IMR-90 (cell line): ENCODE data around the gene COL25A1. TPM values are rescaled to one million over a fixed set of nuclear protein-coding genes. Genes with fewer than 3 reads are reported as not detected.

ENCODE experiments used
- ATAC-seq: fragments of 200-7000 bp; cut with Tn5 transposase; 2 replicates; pipeline ENCODE4 v1.9.1; 2020; ENCODE audit warnings: low read depth, mild to moderate bottlenecking, moderate library complexity
- BruUV-seq: library from RNA; stranded (reverse); fragments of 400-500 nt; replicated peaks from 2 replicates; lab custom pipeline; 2021; lab: Mats Ljungman, UMichigan
- CTCF ChIA-PET: fragments of 300-600 bp; formaldehyde crosslinking; extraction: SDS; loops from one replicate; lab custom pipeline; 2021; ENCODE audit warnings: antibody characterized with exemption; lab: Yijun Ruan, JAX
- POLR2A ChIA-PET: fragments of 300-600 bp; sonication (Branson Sonifier 250); formaldehyde crosslinking; loops from one replicate; lab custom pipeline; 2022; ENCODE audit warnings: antibody characterized with exemption; ENCODE audit not compliant: unreplicated experiment; lab: Charles Lee
- DNase-seq: peaks from one replicate; pipeline ENCODE4 v3.0.0; 2013
- H2AFZ ChIP-seq: replicated peaks from 2 replicates; pipeline ENCODE3; 2013; ENCODE audit warnings: low read length, mild to moderate bottlenecking; ENCODE audit not compliant: poor library complexity
- H2AK5ac ChIP-seq: 2 replicates; pipeline ENCODE4 v1.6.1; 2013; ENCODE audit warnings: low read depth, low read length, inconsistent platforms
- H2AK9ac ChIP-seq: replicated peaks from 2 replicates; pipeline ENCODE3; 2013; ENCODE audit warnings: mild to moderate bottlenecking, low read depth, low read length, moderate library complexity; ENCODE audit not compliant: poor library complexity
- H2BK120ac ChIP-seq: 2 replicates; pipeline ENCODE4 v1.6.1; 2013; ENCODE audit warnings: low read depth, low read length, inconsistent platforms
- H2BK15ac ChIP-seq: 3 replicates; pipeline ENCODE4 v1.6.1; 2013; ENCODE audit warnings: low read depth, low read length, inconsistent platforms
- H2BK20ac ChIP-seq: 2 replicates; pipeline ENCODE4 v1.6.1; 2013; ENCODE audit warnings: low read depth, mild to moderate bottlenecking, inconsistent platforms, low read length, moderate library complexity
- H2BK5ac ChIP-seq: 2 replicates; pipeline ENCODE4 v1.6.1; 2013; ENCODE audit warnings: mild to moderate bottlenecking, low read depth, low read length, inconsistent platforms; ENCODE audit not compliant: poor library complexity, severe bottlenecking
- H3K14ac ChIP-seq: replicated peaks from 2 replicates; pipeline ENCODE4 v1.6.1; 2013; ENCODE audit warnings: low read depth, low read length, inconsistent platforms
- H3K18ac ChIP-seq: 2 replicates; pipeline ENCODE4 v1.6.1; 2013; ENCODE audit warnings: low read depth, low read length, control low read depth
- H3K23ac ChIP-seq: 2 replicates; pipeline ENCODE4 v1.6.1; 2013; ENCODE audit warnings: low read depth, low read length, inconsistent platforms
- H3K27ac ChIP-seq: 2 replicates; pipeline ENCODE4 v1.5.1; 2013; ENCODE audit warnings: mild to moderate bottlenecking, control low read depth, low read length; ENCODE audit not compliant: insufficient read depth
- H3K27me3 ChIP-seq: 2 replicates; pipeline ENCODE4 v1.6.1; 2013; ENCODE audit warnings: low read length; ENCODE audit not compliant: control insufficient read depth, insufficient read depth
- H3K36me3 ChIP-seq: 2 replicates; pipeline ENCODE4 v1.6.1; 2013; ENCODE audit warnings: low read length, mixed read lengths; ENCODE audit not compliant: control insufficient read depth, insufficient read depth
- H3K4ac ChIP-seq: 2 replicates; pipeline ENCODE4 v1.6.1; 2013; ENCODE audit warnings: low read depth, low read length, inconsistent platforms
- H3K4me1 ChIP-seq: 2 replicates; pipeline ENCODE4 v1.6.1; 2013; ENCODE audit warnings: low read length, mixed read lengths; ENCODE audit not compliant: control insufficient read depth, insufficient read depth
- H3K4me2 ChIP-seq: 2 replicates; pipeline ENCODE4 v1.6.1; 2013; ENCODE audit warnings: low read depth, mild to moderate bottlenecking, control low read depth, low read length, moderate library complexity
- H3K4me3 ChIP-seq: 2 replicates; pipeline ENCODE4 v1.5.1; 2013; ENCODE audit warnings: low read depth, mild to moderate bottlenecking, control low read depth, low read length, moderate library complexity; ENCODE audit not compliant: insufficient read depth
- H3K56ac ChIP-seq: 2 replicates; pipeline ENCODE4 v1.6.1; 2013; ENCODE audit warnings: low read length, inconsistent platforms; ENCODE audit not compliant: insufficient read depth; ENCODE audit errors: extremely low read depth
- H3K79me1 ChIP-seq, 2 experiments: 2 replicates each; pipeline ENCODE4 v1.6.1; 2013; ENCODE audit warnings: low read length in 2 of 2, inconsistent platforms in 1 of 2, low read depth in 1 of 2
- H3K9ac ChIP-seq: 2 replicates; pipeline ENCODE4 v1.6.1; 2013; ENCODE audit warnings: low read depth, low read length, control low read depth
- H3K9me1 ChIP-seq: 2 replicates; pipeline ENCODE4 v1.6.1; 2013; ENCODE audit warnings: low read length, inconsistent platforms; ENCODE audit not compliant: insufficient read depth
- H3K9me3 ChIP-seq: 2 replicates; pipeline ENCODE4 v1.6.1; 2013; ENCODE audit warnings: low read length; ENCODE audit not compliant: control insufficient read depth, insufficient read depth
- H4K20me1 ChIP-seq: 2 replicates; pipeline ENCODE4 v1.6.1; 2013; ENCODE audit warnings: low read length, inconsistent platforms; ENCODE audit not compliant: insufficient read depth
- H4K5ac ChIP-seq: 2 replicates; pipeline ENCODE4 v1.6.1; 2013; ENCODE audit warnings: mild to moderate bottlenecking, low read depth, low read length, control low read depth
- H4K8ac ChIP-seq, 2 experiments: 2 replicates each; pipeline ENCODE4 v1.6.1; 2013; ENCODE audit warnings: low read depth in 2 of 2, low read length in 2 of 2, control low read depth in 1 of 2, inconsistent platforms in 1 of 2
- H4K91ac ChIP-seq: 2 replicates; pipeline ENCODE4 v1.6.1; 2013; ENCODE audit warnings: low read depth, low read length, inconsistent platforms; ENCODE audit not compliant: insufficient read depth
- BHLHE40 ChIP-seq: fragments of 150-350 bp; IDR thresholded peaks from 2 replicates; pipeline ENCODE4 v1.6.1; 2016; ENCODE audit warnings: mild to moderate bottlenecking, low read depth, low read length
- CEBPB ChIP-seq: IDR thresholded peaks from 2 replicates; pipeline ENCODE4 v1.6.1; 2012; ENCODE audit warnings: low read depth, low read length, improper control_type of control experiment
- FOS ChIP-seq: fragments of 150-350 bp; IDR thresholded peaks from 2 replicates; pipeline ENCODE4 v1.6.1; 2016; ENCODE audit warnings: low read depth, low read length
- MAFK ChIP-seq: IDR thresholded peaks from 2 replicates; pipeline ENCODE4 v1.6.1; 2012; ENCODE audit warnings: low read depth, low read length, improper control_type of control experiment
- MXI1 ChIP-seq: IDR thresholded peaks from 2 replicates; pipeline ENCODE4 v1.6.1; 2012; ENCODE audit warnings: low read depth, mild to moderate bottlenecking, low read length, moderate library complexity, borderline replicate concordance
- RAD21 ChIP-seq: IDR thresholded peaks from 2 replicates; pipeline ENCODE4 v1.6.1; 2012; ENCODE audit warnings: low read length, improper control_type of control experiment
- RCOR1 ChIP-seq: IDR thresholded peaks from 2 replicates; pipeline ENCODE4 v1.6.1; 2012; ENCODE audit warnings: mild to moderate bottlenecking, low read length, improper control_type of control experiment; ENCODE audit not compliant: insufficient replicate concordance
- WGBS, 2 experiments: methylation state at CpG; one replicate each; pipeline versions ENCODE4 v1.1.5 to v1.1.7; 2013; ENCODE audit warnings: missing lambda C conversion rate in 2 of 2; ENCODE audit not compliant: insufficient read length in 1 of 2; ENCODE audit errors: extremely low coverage in 2 of 2; 5-methylcytosine and 5-hydroxymethylcytosine counted together
- dilution Hi-C: fragments of 300-500 bp; cut with HindIII; formaldehyde crosslinking; loops from one replicate; pipeline ENCODE4 v1.14.3; 2018; ENCODE audit warnings: low sequenced_read_pairs; ENCODE audit not compliant: unreplicated experiment
- in situ Hi-C: fragments of 300-500 bp; cut with MboI; formaldehyde crosslinking; loops from 3 replicates; pipeline ENCODE4 v1.14.3; 2019; ENCODE audit warnings: low sequenced_read_pairs, inconsistent platforms, mixed read lengths
- intact Hi-C: fragments of 100-400 bp; cut with micrococcal nuclease; formaldehyde crosslinking; loops from 2 replicates; pipeline ENCODE4 v1.10.0; 2022
- polyA plus RNA-seq, 3 experiments: library from polyadenylated mRNA; depleted of rRNA; stranded (reverse); fragments of >200 nt; gene quantifications; 2 replicates each; pipeline ENCODE4 v1.2.3, GENCODE V29; 2012; ENCODE audit warnings: low replicate concordance in 1 of 3
- total RNA-seq: library from RNA; depleted of rRNA; stranded (reverse); fragments of >200 nt; gene quantifications from 2 replicates; pipeline ENCODE4 v1.2.3, GENCODE V29; 2012

Gene COL25A1
- total and polyA plus RNA-seq, 2 of the 4 experiments (the other 2 are of a cell fraction), result under 0.01 to 0.05 TPM

- no peak overlapping the region for H3K27ac ChIP-seq
- H3K18ac ChIP-seq, result peak overlapping the region; percentile 31; the same call in 1 of the 2 replicates
- no peak overlapping the region for H2BK15ac ChIP-seq
- CTCF ChIA-PET, result no interaction called here
- peak overlapping the region; percentile 64 for H2BK20ac ChIP-seq
- H2AK9ac ChIP-seq, result no peak overlapping the region
- no peaks in the 10 kb centered on the region for H3K79me1 ChIP-seq
- no peak overlapping the region for H2AFZ ChIP-seq
- no CpG with 5 or more reads among the region's 3 CpGs for WGBS, 2 experiments
- H3K14ac ChIP-seq, result no peak overlapping the region
- peak overlapping the region; percentile 18; the same call in 1 of the 2 replicates for H3K4ac ChIP-seq
- POLR2A ChIA-PET, result no interaction called here
- H3K23ac ChIP-seq, result no peak overlapping the region; the same call in 1 of the 2 replicates
- no peaks in the 10 kb centered on the region for H3K36me3 ChIP-seq
- intact Hi-C loops, result loop anchor here (5.0 kb wide), 1 partner anchor 196 kb away; no protein-coding TSS in a partner anchor
- H2BK5ac ChIP-seq, result peak overlapping the region; percentile 77
- BruUV-seq, result no TSS peak
- H3K4me2 ChIP-seq, result 0 out of 2 replicates have a peak overlapping the region, but pooled peaks have one; percentile 0
- H2AK5ac ChIP-seq, result no peak overlapping the region
- peak; percentile 28; the same call in 1 of the 2 replicates for TF ChIP-seq CEBPB
- 0 out of 2 replicates have a peak, but pooled peaks have one; percentile 30 for TF ChIP-seq FOS
- peak; percentile 95 for TF ChIP-seq RCOR1
- no peak for TF ChIP-seq MXI1
- peak; percentile 98 for TF ChIP-seq BHLHE40
- TF ChIP-seq MAFK, result no peak
- TF ChIP-seq RAD21, result no peak
- peaks cover 2% of the 10 kb centered on the region; the same call in 1 of the 2 replicates for H3K4me1 ChIP-seq
- no peak overlapping the region for H3K9ac ChIP-seq
- no peaks in the 10 kb centered on the region for H3K9me1 ChIP-seq
- H2BK120ac ChIP-seq, result peak overlapping the region; percentile 38
- H4K20me1 ChIP-seq, result no peaks in the 10 kb centered on the region
- no peak overlapping the region for H3K56ac ChIP-seq
- no peak overlapping the region for H4K5ac ChIP-seq
- dilution Hi-C loops, result no loop called here
- peak; percentile 84 for ATAC-seq
- peak; percentile 96 for DNase-seq
- H4K8ac ChIP-seq, result 0 out of 4 replicates have a peak overlapping the region, but pooled peaks of 1 of the 2 experiments have one; percentile 7
- in situ Hi-C loops, result no loop called here
- no peaks in the 10 kb centered on the region for H3K27me3 ChIP-seq
- no peak overlapping the region for H3K4me3 ChIP-seq
- H3K9me3 ChIP-seq, result no peaks in the 10 kb centered on the region
- H4K91ac ChIP-seq, result no peak overlapping the region
These were observed 421.3 kb downstream of the COL25A1 start for GRCh38 chr4:108881190-108881589.
